ENCODE measurements around the gene ZNF506.
"Not testable (repeated sequence)": the region's sequence is repeated elsewhere in the genome, so short reads cannot be mapped to it uniquely, and the experiment has no call there.

ZNF506 gene

GRCh38 chr19:19743921-19744320, 77.6 kb downstream of the ZNF506 start:
- not testable (repeated sequence) for DNase-seq

- DNase-seq, result no peak
Measured at GRCh38 chr19:19743176-19743575, 78.4 kb downstream of the ZNF506 start.

- no peak for DNase-seq
Measured at GRCh38 chr19:19742773-19743172, 78.8 kb downstream of the ZNF506 start.
